Measurements from ENCODE around the gene RFX6.

The RFX6 gene

GRCh38 chr6:116975600-116975999, 98.6 kb downstream of the RFX6 start:
- no peak for TF ChIP-seq CTCF (IDR thresholded peaks at IDR 0.05)

- no peak for TF ChIP-seq CTCF (IDR thresholded peaks at IDR 0.05)
Observed at GRCh38 chr6:116979560-116979959, 102.5 kb downstream of the RFX6 start.

All from LNCAP (cell line).